NCI-H345 (cell line): ENCODE measurements around the gene GSDME.
A peak's percentile ranks its signal among the peaks of the same experiment; 100 is the strongest.

ENCODE experiments used
- DNase-seq: peaks from one replicate; lab custom pipeline; 2025; lab: John Stamatoyannopoulos, UW

Gene GSDME

DNA sequence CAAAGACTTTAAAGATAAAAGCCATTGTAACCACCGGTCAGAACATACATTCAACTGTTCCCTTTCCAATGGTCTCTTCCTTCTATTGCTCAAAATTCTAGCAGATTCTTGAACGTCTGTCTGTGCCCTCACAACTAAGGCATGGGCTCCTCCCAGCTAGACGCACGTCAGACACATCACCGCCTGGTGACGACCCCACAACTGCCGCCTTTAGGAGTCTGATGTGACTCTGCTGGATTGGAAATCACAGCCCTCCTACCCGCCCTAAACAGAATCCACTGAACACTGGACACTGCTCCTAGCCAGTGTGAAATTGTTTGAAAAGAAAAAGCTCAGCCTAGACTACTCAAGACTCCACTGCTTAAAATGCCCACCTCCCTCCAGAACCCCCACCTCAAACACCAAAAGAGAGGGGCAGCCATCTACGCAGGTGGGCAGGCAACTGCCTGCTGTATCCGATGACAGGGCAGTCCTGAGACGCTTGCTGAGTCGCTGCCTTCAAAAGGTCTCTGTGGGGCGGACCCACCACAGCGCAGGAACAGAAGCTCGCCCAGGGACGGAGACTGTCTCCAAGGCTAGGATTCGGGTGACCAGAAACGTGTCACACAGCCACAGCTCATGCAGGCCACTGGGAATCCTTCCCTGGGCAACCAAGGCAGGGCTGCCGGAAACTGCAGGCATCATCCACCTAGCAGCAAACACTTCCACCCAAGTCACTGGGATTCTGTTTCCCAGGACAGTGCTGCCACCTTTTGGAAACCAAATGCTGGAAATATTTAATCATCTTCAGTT, 34.7 kb downstream of the GSDME start:
- DNase-seq, result peak; percentile 16

- no peak for DNase-seq
Measured at GRCh38 chr7:24721481-24722001, 35.7 kb downstream of the GSDME start.

DNA sequence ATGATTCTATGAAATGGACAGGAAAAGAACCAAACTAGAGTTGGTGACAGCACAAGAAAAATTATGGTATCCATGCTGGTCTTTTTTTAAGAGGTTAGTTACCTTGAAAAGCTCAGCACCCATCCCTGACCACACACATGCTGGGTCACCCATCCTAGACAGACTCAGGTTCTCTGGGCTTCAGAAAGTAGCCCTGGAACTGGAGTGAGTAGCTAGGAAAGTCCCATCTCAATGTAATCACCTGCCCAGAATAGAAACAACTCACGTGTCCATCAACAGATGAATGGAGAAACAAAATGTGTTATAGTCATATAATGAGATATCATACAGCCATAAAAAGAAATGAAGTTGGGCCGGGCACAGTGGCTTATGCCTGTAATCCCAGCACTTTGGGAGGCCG, 37.0 kb downstream of the GSDME start:
- DNase-seq, result no peak

DNA sequence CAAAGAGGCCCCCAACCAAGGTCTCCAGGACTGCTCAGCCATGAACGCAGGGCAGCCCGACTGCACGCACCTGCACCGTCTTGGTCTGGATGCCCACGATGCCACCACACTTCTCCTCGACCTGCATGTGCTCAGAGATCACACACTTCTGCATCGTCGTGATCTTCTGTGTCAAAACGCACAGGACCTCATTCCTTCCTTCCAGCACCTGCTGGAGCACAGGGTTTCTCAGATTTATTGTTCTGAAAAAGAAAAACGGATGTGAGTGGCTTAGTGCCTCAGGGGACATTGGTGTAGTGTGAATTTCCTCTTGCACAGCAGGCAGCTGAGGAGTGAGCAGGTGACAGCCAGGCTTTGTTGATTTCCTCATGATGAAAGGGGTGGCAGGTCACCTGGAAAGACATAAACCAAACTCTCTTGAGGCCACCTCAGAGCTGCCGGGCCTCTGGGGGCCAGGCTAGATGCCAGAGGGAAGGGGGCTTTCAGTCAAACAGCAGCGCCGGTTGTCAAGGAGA, 38.2 kb downstream of the GSDME start:
- DNase-seq, result peak; percentile 77

- no peak for DNase-seq
Measured at GRCh38 chr7:24718431-24718831, 38.8 kb downstream of the GSDME start.

GRCh38 chr7:24717694-24718320, 39.5 kb downstream of the GSDME start:
- DNase-seq, result no peak

GRCh38 chr7:24717247-24717622, 40.0 kb downstream of the GSDME start:
- DNase-seq, result no peak

GRCh38 chr7:24716480-24717246, 40.6 kb downstream of the GSDME start:
- no peak for DNase-seq

- DNase-seq, result no peak
Measured at GRCh38 chr7:24715661-24716479, 41.4 kb downstream of the GSDME start.

DNA sequence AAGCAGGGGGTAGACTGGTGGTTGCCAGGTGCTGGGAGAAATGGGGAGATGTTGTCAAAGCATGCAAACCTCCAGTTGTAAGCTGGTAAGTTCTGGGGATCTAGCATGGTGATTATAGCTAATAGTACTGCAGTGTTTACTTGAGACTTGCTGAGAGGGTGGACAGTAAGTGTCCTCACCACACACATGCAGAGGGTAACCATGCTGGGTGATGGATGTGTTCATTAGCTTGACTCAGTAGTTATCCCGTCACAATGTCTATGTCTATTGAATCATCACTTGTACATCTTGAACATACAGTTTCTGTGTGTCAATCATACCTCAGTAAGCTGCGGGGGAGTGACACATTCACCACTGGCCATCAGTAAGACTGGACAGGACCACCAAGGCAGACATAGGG, 42.1 kb downstream of the GSDME start:
- no peak for DNase-seq

DNA sequence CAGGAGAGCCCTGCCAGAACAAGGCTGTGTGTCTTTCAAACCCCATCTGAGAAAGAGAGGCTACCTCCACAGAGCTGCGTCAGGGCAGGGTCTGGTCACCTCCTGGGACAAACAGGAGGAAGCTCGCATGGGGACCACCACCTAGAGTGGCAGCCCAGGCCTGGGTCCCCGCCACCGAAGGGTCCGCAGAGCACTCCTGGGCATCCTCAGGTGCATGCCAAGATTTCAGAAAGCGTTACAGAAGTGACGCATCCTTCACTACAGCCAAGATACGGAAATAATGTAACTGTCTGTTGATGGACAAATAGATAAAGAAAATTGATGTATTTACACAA, 42.6 kb downstream of the GSDME start:
- DNase-seq, result no peak

- no peak for DNase-seq
Measured at GRCh38 chr7:24713850-24714675, 43.2 kb downstream of the GSDME start.

GRCh38 chr7:24713039-24713793, 44.0 kb downstream of the GSDME start:
- DNase-seq, result no peak

GRCh38 chr7:24709585-24710360, 47.5 kb downstream of the GSDME start:
- DNase-seq, result no peak

DNA sequence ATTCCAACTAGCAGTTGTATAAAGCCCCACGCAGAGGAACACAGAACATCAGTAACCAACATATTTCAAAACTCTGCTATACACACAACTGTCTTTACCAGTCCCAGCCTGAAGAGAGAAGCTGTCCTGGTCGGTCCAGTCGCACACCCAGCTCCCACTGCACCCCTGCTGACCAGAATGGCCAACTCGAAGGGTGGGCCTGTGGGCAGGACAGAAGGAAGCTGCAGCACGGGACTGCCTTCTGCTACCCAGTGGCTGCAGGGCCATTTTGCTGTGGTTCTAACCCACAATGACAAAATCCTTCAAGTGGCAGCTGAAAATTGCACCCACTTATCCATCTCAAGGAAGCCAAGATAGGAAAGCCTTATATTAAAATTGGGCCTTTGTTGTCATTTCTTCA, 48.2 kb downstream of the GSDME start:
- no peak for DNase-seq

DNA sequence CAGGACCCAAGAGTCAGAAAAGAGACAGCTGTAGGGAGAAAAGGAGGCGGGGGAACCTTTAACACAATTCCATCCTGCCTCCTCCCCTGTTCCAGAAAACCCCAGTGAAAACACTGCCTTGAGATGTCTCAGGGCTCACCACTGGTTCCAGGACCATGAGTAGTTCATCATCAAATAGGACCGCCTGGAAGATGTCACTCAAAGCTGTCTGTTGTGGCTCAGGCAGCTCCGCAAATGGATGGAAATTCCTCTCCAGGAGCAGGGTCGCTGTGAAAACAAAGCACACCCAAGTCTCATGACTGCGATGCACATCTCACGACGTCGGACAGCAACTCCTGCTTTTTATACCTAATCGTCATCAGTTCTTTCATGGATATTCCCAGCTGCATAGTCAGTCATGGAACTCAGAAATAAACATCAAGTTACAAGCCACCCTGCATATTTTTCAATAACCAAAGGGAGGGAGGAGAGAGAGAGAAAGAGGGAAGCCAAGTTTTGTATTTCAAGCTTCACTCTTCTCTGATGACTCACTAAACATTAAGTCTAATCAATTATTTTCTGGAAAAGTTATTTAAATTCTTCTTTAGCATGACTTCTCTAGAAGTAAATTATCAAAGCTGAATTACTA, 49.2 kb downstream of the GSDME start:
- DNase-seq, result no peak

- no peak for DNase-seq
Measured at GRCh38 chr7:24706211-24707170, 50.8 kb downstream of the GSDME start.

DNA sequence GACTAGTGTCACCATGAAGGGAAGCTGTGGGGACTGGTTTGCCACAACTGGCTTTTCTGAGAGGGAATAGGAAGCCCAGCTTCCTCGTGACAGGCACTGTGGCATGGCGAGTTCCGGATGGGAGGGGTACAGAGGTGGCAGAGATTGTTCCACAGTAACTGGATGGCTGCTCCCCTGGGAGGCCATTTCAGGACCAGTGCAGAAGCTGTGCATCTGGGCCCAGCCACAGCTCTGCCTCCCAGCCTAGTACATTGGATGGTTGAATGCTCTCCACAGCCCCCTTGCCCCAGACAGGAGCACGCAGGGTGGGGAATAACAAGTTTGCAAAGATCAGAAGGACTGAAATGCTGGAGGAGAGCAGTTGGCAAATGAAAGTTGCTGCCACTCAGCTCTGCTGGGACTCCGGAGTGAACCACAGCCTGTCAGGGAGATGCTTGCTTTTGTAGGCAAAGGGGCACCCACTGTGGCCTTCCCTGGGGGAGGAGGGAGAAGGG, 51.8 kb downstream of the GSDME start:
- no peak for DNase-seq
